Natural killer cell (primary cell): Measurements from ENCODE around the gene FOLR1. TPM values are rescaled to one million over a fixed set of nuclear protein-coding genes. Genes with fewer than 3 reads are reported as not detected.
"Not testable (repeated sequence)": the region's sequence is repeated elsewhere in the genome, so short reads cannot be mapped to it uniquely, and the experiment has no call there.

ENCODE experiments used
- ATAC-seq, 3 donors: fragments of 150-1000 bp in 2 of 3; fragments of 200-7000 bp in 1 of 3; cut with Tn5 transposase; 1 replicate in 1 of 3; 2 replicates in 2 of 3; pipeline ENCODE4 v1.10.0; 2021; ENCODE audit warnings: mild to moderate bottlenecking in 2 of 3, moderate library complexity in 2 of 3
- DNase-seq, 2 donors: peaks; one replicate each; pipeline versions ENCODE4 v3.0.0 to v3.0.0-alpha.2; 2013 to 2021; ENCODE audit warnings: mixed read lengths in 1 of 2
- H3K27ac ChIP-seq: one replicate; pipeline ENCODE4 v1.5.1; 2013; ENCODE audit warnings: mild to moderate bottlenecking, low read length
- H3K27me3 ChIP-seq: one replicate; pipeline ENCODE4 v1.6.1; 2013; ENCODE audit warnings: low read length; ENCODE audit not compliant: control insufficient read depth, insufficient read depth
- H3K36me3 ChIP-seq: one replicate; pipeline ENCODE4 v1.6.1; 2013; ENCODE audit warnings: low read length; ENCODE audit not compliant: control insufficient read depth, insufficient read depth
- H3K4me1 ChIP-seq: one replicate; pipeline ENCODE4 v1.6.1; 2013; ENCODE audit warnings: low read length; ENCODE audit not compliant: control insufficient read depth, insufficient read depth
- H3K4me3 ChIP-seq: one replicate; pipeline ENCODE4 v1.5.1; 2013; ENCODE audit warnings: low read length
- H3K9me3 ChIP-seq: one replicate; pipeline ENCODE4 v1.6.1; 2013; ENCODE audit warnings: low read length; ENCODE audit not compliant: control insufficient read depth, insufficient read depth
- H3K27ac Mint-ChIP-seq, 2 donors: one replicate each; pipeline ENCODE4 v1.8.0; 2022; ENCODE audit warnings: mild to moderate bottlenecking in 2 of 2, mixed read lengths in 2 of 2, moderate library complexity in 1 of 2
- H3K27me3 Mint-ChIP-seq, 2 donors: one replicate each; pipeline ENCODE4 v1.8.0; 2022; ENCODE audit warnings: low read depth in 2 of 2, mixed read lengths in 2 of 2
- H3K36me3 Mint-ChIP-seq: one replicate; pipeline ENCODE4 v1.8.0; 2022; ENCODE audit warnings: mixed read lengths
- H3K4me1 Mint-ChIP-seq, 2 donors: one replicate each; pipeline ENCODE4 v1.8.0; 2022; ENCODE audit warnings: mixed read lengths in 2 of 2
- H3K4me3 Mint-ChIP-seq: one replicate; pipeline ENCODE4 v1.8.0; 2022; ENCODE audit warnings: mild to moderate bottlenecking, moderate library complexity, mixed read lengths
- H3K9me3 Mint-ChIP-seq, 2 donors: one replicate each; pipeline ENCODE4 v1.8.0; 2022; ENCODE audit warnings: mixed read lengths in 2 of 2
- CTCF ChIP-seq: fragments of 200-600 bp; IDR thresholded peaks from one replicate; pipeline ENCODE4 v1.8.0; 2022; ENCODE audit warnings: antibody characterized with exemption
- WGBS: methylation state at CpG from one replicate; pipeline ENCODE4 v1.1.7; 2013; ENCODE audit warnings: missing lambda C conversion rate; ENCODE audit not compliant: insufficient coverage; 5-methylcytosine and 5-hydroxymethylcytosine counted together
- intact Hi-C: fragments of 100-400 bp; cut with micrococcal nuclease; formaldehyde crosslinking; loops from one replicate; pipeline ENCODE4 v1.14.2; 2022
- total RNA-seq, 4 donors: library from RNA; stranded (reverse); fragments of 120-200 nt in 1 of 4; gene quantifications; one replicate each; pipeline versions ENCODE4 v1.2.3 to v1.2.4, GENCODE V29; 2013 to 2022

FOLR1 gene
- total RNA-seq, 3 donors from 2014 or later (not counting 1 experiment from before 2014, with no cell fraction given) = not detected

GRCh38 chr11:72172043-72172442 lies 19.9 kb upstream of the FOLR1 start:
- H3K27ac Mint-ChIP-seq, H3K4me3 ChIP-seq, H3K36me3 ChIP-seq, H3K36me3 Mint-ChIP-seq, H3K27me3 ChIP-seq, H3K27me3 Mint-ChIP-seq, H3K4me3 Mint-ChIP-seq, intact Hi-C loops, H3K9me3 Mint-ChIP-seq, H3K4me1 ChIP-seq, DNase-seq, H3K27ac ChIP-seq, H3K9me3 ChIP-seq, ATAC-seq: not testable (repeated sequence)
- H3K4me1 Mint-ChIP-seq = peaks cover 12 to 15% of the 10 kb centered on the region in 2 donors
- 85% methylated on average over 3 of the region's 4 CpGs for WGBS

GRCh38 chr11:72173291-72173690 lies 18.6 kb upstream of the FOLR1 start:
- H3K27ac ChIP-seq = no peak overlapping the region
- H3K27me3 ChIP-seq = no peaks in the 10 kb centered on the region
- no peaks in the 10 kb centered on the region for H3K36me3 ChIP-seq
- ATAC-seq = no peak
- no peaks in the 10 kb centered on the region for H3K9me3 ChIP-seq
- no peaks in the 10 kb centered on the region for H3K36me3 Mint-ChIP-seq
- intact Hi-C loops = no loop called here
- H3K4me1 ChIP-seq = peaks cover 3% of the 10 kb centered on the region
- no peak overlapping the region for H3K4me3 ChIP-seq
- no peaks in the 10 kb centered on the region for H3K9me3 Mint-ChIP-seq
- DNase-seq = no peak
- no peak overlapping the region for H3K27ac Mint-ChIP-seq
- TF ChIP-seq CTCF = no peak
- H3K4me3 Mint-ChIP-seq = no peak overlapping the region
- no peaks in the 10 kb centered on the region for H3K27me3 Mint-ChIP-seq
- H3K4me1 Mint-ChIP-seq = peaks cover 12 to 15% of the 10 kb centered on the region in 2 donors
- 90% methylated on average over 3 of the region's 3 CpGs for WGBS

- no peak overlapping the region for H3K4me3 ChIP-seq
- DNase-seq = no peak
- no peak overlapping the region for H3K4me3 Mint-ChIP-seq
- H3K27me3 Mint-ChIP-seq = no peaks in the 10 kb centered on the region
- no peaks in the 10 kb centered on the region for H3K27me3 ChIP-seq
- TF ChIP-seq CTCF = no peak
- no peaks in the 10 kb centered on the region for H3K36me3 Mint-ChIP-seq
- no peaks in the 10 kb centered on the region for H3K36me3 ChIP-seq
- no peak overlapping the region for H3K27ac ChIP-seq
- peaks cover 3% of the 10 kb centered on the region for H3K4me1 ChIP-seq
- H3K27ac Mint-ChIP-seq = no peak overlapping the region
- no peaks in the 10 kb centered on the region for H3K9me3 Mint-ChIP-seq
- ATAC-seq = no peak
- 91% methylated on average over 7 of the region's 8 CpGs for WGBS
- intact Hi-C loops = no loop called here
- no peaks in the 10 kb centered on the region for H3K9me3 ChIP-seq
- H3K4me1 Mint-ChIP-seq = peaks cover 12 to 13% of the 10 kb centered on the region in 2 donors
Measured at GRCh38 chr11:72174302-72175070, 17.5 kb upstream of the FOLR1 start.

GRCh38 chr11:72177656-72178055 lies 14.3 kb upstream of the FOLR1 start:
- Mint-ChIP-seq H3K36me3 (no peaks in the 10 kb centered on the region), H3K4me3 (no peak overlapping the region), H3K27ac (no peak overlapping the region), H3K27me3 (peaks cover 5 to 15% of the 10 kb centered on the region in 2 donors), H3K4me1 (no peaks in the 10 kb centered on the region), H3K9me3 (no peaks in the 10 kb centered on the region)
- no peak overlapping the region for H3K27ac ChIP-seq
- WGBS = 89% methylated on average over 5 of the region's 6 CpGs
- no peak for TF ChIP-seq CTCF
- H3K4me3 ChIP-seq = no peak overlapping the region
- no peaks in the 10 kb centered on the region for H3K36me3 ChIP-seq
- DNase-seq = no peak
- no peak for ATAC-seq
- intact Hi-C loops = no loop called here
- no peaks in the 10 kb centered on the region for H3K9me3 ChIP-seq
- no peaks in the 10 kb centered on the region for H3K4me1 ChIP-seq
- H3K27me3 ChIP-seq = no peaks in the 10 kb centered on the region
